Measurements from ENCODE around the gene KCNK10.

DNA sequence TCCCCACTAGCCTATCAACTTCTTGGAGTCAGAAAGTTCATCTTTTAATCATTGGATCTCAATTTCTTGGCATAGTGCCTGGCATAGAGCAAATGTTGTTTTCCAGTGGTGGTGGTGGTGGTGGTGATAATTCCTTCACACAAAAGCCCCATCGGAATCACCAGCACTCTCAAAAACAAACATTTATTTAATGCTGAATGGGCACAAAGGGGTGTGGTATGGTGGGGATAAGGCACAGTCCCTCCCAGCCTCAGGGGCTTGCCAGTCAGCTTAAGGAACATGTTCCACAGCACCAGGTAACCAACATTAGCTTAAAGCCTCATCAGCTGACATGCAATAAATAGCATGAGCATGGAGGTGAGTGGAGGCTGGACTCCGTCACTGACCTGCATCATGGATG is 56.6 kb downstream of the KCNK10 start:
- TF ChIP-seq CTCF (IDR thresholded peaks at IDR 0.05 in 4 of 5, conservative IDR thresholded peaks at IDR 0.05 in 1 of 5): no peak
- no peak for TF ChIP-seq POLR2A (IDR thresholded peaks at IDR 0.05)

All from gastrocnemius medialis (tissue), 4 donors.